Hepatocyte (in vitro differentiated cells): ENCODE results near the gene SLC37A1. TPM values are rescaled to one million over a fixed set of nuclear protein-coding genes. Genes with fewer than 3 reads are reported as not detected.
A peak's percentile ranks its signal among the peaks of the same experiment; 100 is the strongest.

ENCODE experiments used
- DNase-seq: peaks from one replicate; pipeline ENCODE4 v3.0.0-alpha.2; 2016; ENCODE audit warnings: low spot score
- H2AFZ ChIP-seq: fragments of 200-600 bp; sonication (generic); 2 replicates; pipeline ENCODE4 v1.6.0; 2016; ENCODE audit warnings: antibody characterized with exemption, mild to moderate bottlenecking
- H3K27ac ChIP-seq: fragments of 200-600 bp; sonication (generic); 2 replicates; pipeline ENCODE4 v1.5.1; 2016; ENCODE audit warnings: mild to moderate bottlenecking
- H3K27me3 ChIP-seq: fragments of 200-600 bp; sonication (generic); 2 replicates; pipeline ENCODE4 v1.6.1; 2016
- H3K36me3 ChIP-seq: fragments of 200-600 bp; sonication (generic); replicated peaks from 2 replicates; pipeline ENCODE4 v1.5.1; 2016; ENCODE audit warnings: low read depth; ENCODE audit not compliant: insufficient read depth
- H3K4me1 ChIP-seq: fragments of 200-600 bp; sonication (generic); 2 replicates; pipeline ENCODE4 v1.5.1; 2016; ENCODE audit warnings: mild to moderate bottlenecking, moderate library complexity; ENCODE audit not compliant: insufficient read depth
- H3K4me2 ChIP-seq: fragments of 200-600 bp; sonication (generic); 2 replicates; pipeline ENCODE4 v1.6.0; 2016
- H3K4me3 ChIP-seq: fragments of 200-600 bp; sonication (generic); 2 replicates; pipeline ENCODE4 v1.5.1; 2016; ENCODE audit warnings: mild to moderate bottlenecking
- H3K79me2 ChIP-seq: fragments of 200-600 bp; sonication (generic); 2 replicates; pipeline ENCODE4 v1.6.0; 2017; ENCODE audit warnings: mild to moderate bottlenecking
- H3K9me2 ChIP-seq: fragments of 200-600 bp; sonication (generic); replicated peaks from 2 replicates; pipeline ENCODE4 v1.6.0; 2017; ENCODE audit warnings: mild to moderate bottlenecking; ENCODE audit not compliant: insufficient read depth
- H3K9me3 ChIP-seq: fragments of 200-600 bp; sonication (generic); 2 replicates; pipeline ENCODE4 v1.5.1; 2016; ENCODE audit warnings: low read depth, mild to moderate bottlenecking
- H4K20me1 ChIP-seq: fragments of 200-600 bp; sonication (generic); 2 replicates; pipeline ENCODE4 v1.6.0; 2016; ENCODE audit warnings: mild to moderate bottlenecking; ENCODE audit not compliant: insufficient read depth, poor library complexity, severe bottlenecking
- CTCF ChIP-seq: fragments of 200-600 bp; sonication (generic); IDR thresholded peaks from 2 replicates; pipeline ENCODE4 v1.5.1; 2016; ENCODE audit warnings: antibody characterized with exemption, mild to moderate bottlenecking; ENCODE audit not compliant: poor library complexity
- EZH2 ChIP-seq: fragments of 200-600 bp; sonication (generic); IDR thresholded peaks from 2 replicates; pipeline ENCODE4 v1.6.1; 2016; ENCODE audit warnings: antibody characterized with exemption, mild to moderate bottlenecking, borderline replicate concordance
- EZH2phosphoT487 ChIP-seq: fragments of 200-600 bp; sonication (generic); IDR thresholded peaks from one replicate; pipeline ENCODE4 v1.6.1; 2018; ENCODE audit warnings: antibody characterized with exemption, mild to moderate bottlenecking, low read depth, moderate library complexity; ENCODE audit not compliant: unreplicated experiment, severe bottlenecking
- WGBS: methylation state at CpG from one replicate; pipeline ENCODE4 v1.1.6; 2016; ENCODE audit warnings: low lambda C conversion rate; ENCODE audit errors: missing lambda C conversion rate; 5-methylcytosine and 5-hydroxymethylcytosine counted together
- polyA plus RNA-seq: library from polyadenylated mRNA; unstranded; fragments of >200 nt; fragmentation: Nextera tagmentation; extraction: Ambion mirVana; gene quantifications from 2 replicates; pipeline ENCODE4 v1.2.1, GENCODE V29; 2016
- total RNA-seq: library from RNA; depleted of rRNA; stranded (reverse); fragments of >200 nt; gene quantifications from 2 replicates; pipeline ENCODE4 v1.2.3, GENCODE V29; 2014

Gene SLC37A1
- total and polyA plus RNA-seq, 2 experiments from 2014 or later, result 17.9 to 18.5 TPM

- no peaks in the 10 kb centered on the region for H3K79me2 ChIP-seq
- 55% methylated on average over 10 of the region's 10 CpGs for WGBS
These were observed 25.0 kb downstream of the SLC37A1 start for GRCh38 chr21:42538479-42539275.

GRCh38 chr21:42539342-42539741 is 25.7 kb downstream of the SLC37A1 start:
- H4K20me1 ChIP-seq, result no peaks in the 10 kb centered on the region
- H3K4me2 ChIP-seq, result no peak overlapping the region
- no peak for DNase-seq
- no peaks in the 10 kb centered on the region for H3K27me3 ChIP-seq
- H3K4me3 ChIP-seq, result no peak overlapping the region
- no peaks in the 10 kb centered on the region for H3K9me3 ChIP-seq
- no peak for TF ChIP-seq EZH2phosphoT487
- no peak for TF ChIP-seq CTCF
- no peak for TF ChIP-seq EZH2
- H2AFZ ChIP-seq, result no peak overlapping the region
- no peak overlapping the region for H3K27ac ChIP-seq
- H3K79me2 ChIP-seq, result no peaks in the 10 kb centered on the region
- H3K4me1 ChIP-seq, result peaks cover 4% of the 10 kb centered on the region
- no peaks in the 10 kb centered on the region for H3K36me3 ChIP-seq
- no peaks in the 10 kb centered on the region for H3K9me2 ChIP-seq
- WGBS, result 84% methylated on average over 17 of the region's 17 CpGs

More at GRCh38 chr21:42538479-42539275, 25.0 kb downstream of the SLC37A1 start:
- Histone ChIP-seq H3K4me3 (no peak overlapping the region), H2AFZ (no peak overlapping the region), H3K4me1 (peaks cover 4% of the 10 kb centered on the region), H3K36me3 (no peaks in the 10 kb centered on the region), H3K27me3 (no peaks in the 10 kb centered on the region), H3K4me2 (no peak overlapping the region), H3K27ac (no peak overlapping the region), H4K20me1 (no peaks in the 10 kb centered on the region), H3K9me3 (no peaks in the 10 kb centered on the region), H3K9me2 (no peaks in the 10 kb centered on the region)
- TF ChIP-seq EZH2 (no peak), EZH2phosphoT487 (no peak), CTCF (no peak)
- no peak for DNase-seq

GRCh38 chr21:42539931-42540343 is 26.3 kb downstream of the SLC37A1 start:
- no peaks in the 10 kb centered on the region for H3K27me3 ChIP-seq
- H3K9me2 ChIP-seq, result no peaks in the 10 kb centered on the region
- no peak overlapping the region for H3K4me3 ChIP-seq
- no peak overlapping the region for H3K27ac ChIP-seq
- no peaks in the 10 kb centered on the region for H3K79me2 ChIP-seq
- H3K4me2 ChIP-seq, result no peak overlapping the region
- H3K36me3 ChIP-seq, result no peaks in the 10 kb centered on the region
- no peak overlapping the region for H2AFZ ChIP-seq
- no peak for DNase-seq
- H4K20me1 ChIP-seq, result no peaks in the 10 kb centered on the region
- H3K9me3 ChIP-seq, result no peaks in the 10 kb centered on the region
- TF ChIP-seq CTCF (peak; percentile 14), EZH2phosphoT487 (no peak)
- peaks cover under 1% of the 10 kb centered on the region for H3K4me1 ChIP-seq
- 81% methylated on average over 7 of the region's 7 CpGs for WGBS
